Measurements from ENCODE around the gene RAMP2. TPM values are rescaled to one million over a fixed set of nuclear protein-coding genes. Genes with fewer than 3 reads are reported as not detected.

Gene RAMP2
- total RNA-seq, 1 donor: not detected

GRCh38 chr17:42784811-42785592 is 24.0 kb downstream of the RAMP2 start:
- no peak for TF ChIP-seq CTCF (IDR thresholded peaks at IDR 0.05; ENCODE audit: insufficient read depth, low read depth, low read length)
- H3K4me3 ChIP-seq (ENCODE audit: low read depth, low read length): no peak overlapping the region
- DNase-seq (ENCODE audit: low read depth): no peak

- H3K4me3 ChIP-seq (ENCODE audit: low read depth, low read length): no peak overlapping the region
- TF ChIP-seq CTCF (IDR thresholded peaks at IDR 0.05; ENCODE audit: insufficient read depth, low read depth, low read length): no peak
- no peak for DNase-seq (ENCODE audit: low read depth)
Measured at GRCh38 chr17:42787266-42787665, 26.2 kb downstream of the RAMP2 start.

- no peak for TF ChIP-seq CTCF (IDR thresholded peaks at IDR 0.05; ENCODE audit: insufficient read depth, low read depth, low read length)
- no peak overlapping the region for H3K4me3 ChIP-seq (ENCODE audit: low read depth, low read length)
- no peak for DNase-seq (ENCODE audit: low read depth)
Measured at GRCh38 chr17:42791948-42792347, 30.9 kb downstream of the RAMP2 start.

GRCh38 chr17:42792545-42792944 is 31.5 kb downstream of the RAMP2 start:
- H3K4me3 ChIP-seq (ENCODE audit: low read depth, low read length): no peak overlapping the region
- DNase-seq (ENCODE audit: low read depth): no peak
- no peak for TF ChIP-seq CTCF (IDR thresholded peaks at IDR 0.05; ENCODE audit: insufficient read depth, low read depth, low read length)

GRCh38 chr17:42795061-42795460 is 34.0 kb downstream of the RAMP2 start:
- no peak for DNase-seq (ENCODE audit: low read depth)
- TF ChIP-seq CTCF (IDR thresholded peaks at IDR 0.05; ENCODE audit: insufficient read depth, low read depth, low read length): no peak
- no peak overlapping the region for H3K4me3 ChIP-seq (ENCODE audit: low read depth, low read length)

- TF ChIP-seq CTCF (IDR thresholded peaks at IDR 0.05; ENCODE audit: insufficient read depth, low read depth, low read length): no peak
- no peak for DNase-seq (ENCODE audit: low read depth)
- no peak overlapping the region for H3K4me3 ChIP-seq (ENCODE audit: low read depth, low read length)
Measured at GRCh38 chr17:42795465-42795864, 34.4 kb downstream of the RAMP2 start.
